Effector memory CD4-positive, alpha-beta T cell (primary cell): ENCODE data around the gene APOBEC3A.
"Not testable (repeated sequence)": the region's sequence is repeated elsewhere in the genome, so short reads cannot be mapped to it uniquely, and the experiment has no call there.

Experiments used
- DNase-seq, 3 donors: peaks; one replicate each; pipeline ENCODE4 v3.0.0-alpha.2; 2020
- H3K27ac ChIP-seq: 2 replicates; pipeline ENCODE4 v1.7.0; 2013; ENCODE audit warnings: mild to moderate bottlenecking, low read length, moderate library complexity; ENCODE audit not compliant: insufficient read depth, poor library complexity, severe bottlenecking
- H3K27me3 ChIP-seq: replicated peaks from 2 replicates; pipeline ENCODE4 v1.7.0; 2013; ENCODE audit warnings: mild to moderate bottlenecking, low read length; ENCODE audit not compliant: insufficient read depth, control insufficient read depth, poor library complexity, severe bottlenecking
- H3K36me3 ChIP-seq: 2 replicates; pipeline ENCODE4 v1.7.0; 2013; ENCODE audit warnings: mild to moderate bottlenecking, low read length, moderate library complexity; ENCODE audit not compliant: control insufficient read depth, insufficient read depth
- H3K4me1 ChIP-seq: 2 replicates; pipeline ENCODE4 v1.7.0; 2013; ENCODE audit warnings: low read length, mild to moderate bottlenecking; ENCODE audit not compliant: control insufficient read depth, insufficient read depth, poor library complexity, severe bottlenecking
- H3K4me3 ChIP-seq: 2 replicates; pipeline ENCODE4 v1.7.0; 2013; ENCODE audit warnings: low read length, low read depth, mild to moderate bottlenecking; ENCODE audit not compliant: insufficient read depth, poor library complexity, severe bottlenecking
- H3K9me3 ChIP-seq: 2 replicates; pipeline ENCODE4 v1.7.0; 2013; ENCODE audit warnings: mild to moderate bottlenecking, low read length, moderate library complexity; ENCODE audit not compliant: control insufficient read depth

APOBEC3A gene

DNA sequence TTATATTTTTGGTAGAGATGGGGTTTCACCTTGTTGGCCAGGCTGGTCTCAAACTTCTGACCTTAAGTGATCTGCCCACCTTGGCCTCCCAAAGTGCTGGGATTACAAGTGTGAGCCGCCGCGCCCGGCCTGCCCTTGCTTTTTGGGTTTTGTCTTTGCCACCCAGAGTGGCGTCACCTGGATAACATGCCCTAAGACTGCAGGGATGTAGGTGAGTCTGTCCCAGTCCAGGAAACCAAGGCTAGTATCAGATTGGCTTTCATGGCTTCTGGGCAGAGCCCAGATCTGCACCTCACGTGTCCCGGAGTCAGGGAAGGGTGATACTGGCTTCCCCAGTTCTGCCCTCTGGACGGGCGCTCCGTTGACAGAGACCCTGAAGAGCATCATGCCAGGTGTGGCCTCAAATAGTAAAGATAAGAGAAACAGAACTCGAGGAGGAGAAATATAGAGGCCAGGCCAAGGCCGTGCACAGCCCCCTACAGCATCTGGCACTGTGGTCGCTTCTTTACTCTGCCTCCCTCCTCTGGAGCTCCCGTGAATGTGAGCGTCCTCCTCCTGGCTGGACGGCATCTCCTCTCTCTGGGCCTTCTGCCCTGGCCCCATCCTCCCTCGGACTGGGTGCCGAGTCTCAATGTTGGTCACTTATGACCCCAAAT is 16.9 kb downstream of the APOBEC3A start:
- no peak for DNase-seq
- H3K36me3 ChIP-seq, result no peaks in the 10 kb centered on the region
- no peak overlapping the region for H3K27ac ChIP-seq
- no peaks in the 10 kb centered on the region for H3K27me3 ChIP-seq
- H3K4me1 ChIP-seq, result peaks cover 5% of the 10 kb centered on the region
- no peaks in the 10 kb centered on the region for H3K9me3 ChIP-seq
- no peak overlapping the region for H3K4me3 ChIP-seq

DNA sequence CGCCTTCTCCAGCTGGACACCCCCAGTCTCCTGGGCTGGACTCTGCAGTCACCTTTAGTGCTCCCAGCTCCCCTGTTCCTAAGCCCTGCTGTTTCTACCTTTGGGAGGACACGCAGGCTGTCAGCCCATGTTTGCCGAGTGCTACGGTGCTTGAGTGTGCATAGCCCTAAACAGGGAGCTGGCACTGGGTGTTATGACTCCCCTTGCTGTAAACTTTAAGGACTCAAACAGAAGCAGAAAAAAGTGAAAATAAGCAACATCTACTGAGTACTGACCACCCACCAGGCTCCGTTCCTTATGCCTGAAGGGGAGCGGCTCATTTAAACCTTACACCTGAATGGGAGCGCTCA is 17.4 kb downstream of the APOBEC3A start:
- no peak overlapping the region for H3K27ac ChIP-seq
- no peaks in the 10 kb centered on the region for H3K36me3 ChIP-seq
- no peaks in the 10 kb centered on the region for H3K9me3 ChIP-seq
- H3K27me3 ChIP-seq, result no peaks in the 10 kb centered on the region
- no peak for DNase-seq
- H3K4me3 ChIP-seq, result no peak overlapping the region
- peaks cover 5% of the 10 kb centered on the region for H3K4me1 ChIP-seq

DNA sequence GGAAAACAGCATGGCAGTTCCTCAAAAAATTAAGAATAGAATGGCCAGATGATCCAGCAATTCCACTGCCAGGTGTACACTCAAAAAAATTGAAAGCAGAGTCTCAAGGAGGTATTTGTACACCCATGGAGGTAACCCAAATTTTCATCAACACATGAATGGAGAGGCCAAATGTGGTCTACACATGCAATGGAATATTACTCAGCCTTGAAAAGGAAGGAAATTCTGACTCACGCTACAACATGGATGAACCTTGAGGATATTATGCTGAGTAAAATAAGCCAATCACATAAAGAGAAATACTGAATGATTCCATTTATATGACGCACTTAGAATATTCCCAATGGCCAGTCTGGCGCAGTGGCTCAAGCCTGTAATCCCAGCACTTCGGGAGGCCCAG is 19.9 kb downstream of the APOBEC3A start:
- not testable (repeated sequence) for H3K4me3 ChIP-seq, H3K9me3 ChIP-seq, H3K27me3 ChIP-seq, H3K27ac ChIP-seq, DNase-seq, H3K36me3 ChIP-seq
- H3K4me1 ChIP-seq, result peaks cover 12% of the 10 kb centered on the region

DNA sequence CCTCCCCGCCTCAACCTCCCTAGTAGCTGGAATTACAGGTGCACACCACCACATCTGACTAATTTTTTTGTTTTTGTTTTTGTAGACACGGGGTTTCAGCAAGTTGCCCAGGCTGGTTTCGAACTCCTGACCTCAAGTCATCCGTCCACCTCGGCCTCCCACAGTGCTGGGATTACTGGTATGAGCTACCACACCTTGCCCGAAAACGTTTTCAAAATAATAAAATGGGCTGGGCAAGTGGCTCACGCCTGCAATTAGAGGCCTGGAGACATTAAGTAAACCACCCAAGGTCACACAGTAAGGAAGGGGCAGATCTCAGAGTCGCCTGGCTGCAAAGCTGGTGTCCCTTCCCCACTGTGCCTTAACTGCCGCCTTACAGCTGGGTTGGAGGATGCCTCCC is 23.2 kb downstream of the APOBEC3A start:
- H3K4me3 ChIP-seq, H3K36me3 ChIP-seq, H3K9me3 ChIP-seq, DNase-seq, H3K27me3 ChIP-seq, H3K27ac ChIP-seq: not testable (repeated sequence)
- H3K4me1 ChIP-seq, result peaks cover 19% of the 10 kb centered on the region

DNA sequence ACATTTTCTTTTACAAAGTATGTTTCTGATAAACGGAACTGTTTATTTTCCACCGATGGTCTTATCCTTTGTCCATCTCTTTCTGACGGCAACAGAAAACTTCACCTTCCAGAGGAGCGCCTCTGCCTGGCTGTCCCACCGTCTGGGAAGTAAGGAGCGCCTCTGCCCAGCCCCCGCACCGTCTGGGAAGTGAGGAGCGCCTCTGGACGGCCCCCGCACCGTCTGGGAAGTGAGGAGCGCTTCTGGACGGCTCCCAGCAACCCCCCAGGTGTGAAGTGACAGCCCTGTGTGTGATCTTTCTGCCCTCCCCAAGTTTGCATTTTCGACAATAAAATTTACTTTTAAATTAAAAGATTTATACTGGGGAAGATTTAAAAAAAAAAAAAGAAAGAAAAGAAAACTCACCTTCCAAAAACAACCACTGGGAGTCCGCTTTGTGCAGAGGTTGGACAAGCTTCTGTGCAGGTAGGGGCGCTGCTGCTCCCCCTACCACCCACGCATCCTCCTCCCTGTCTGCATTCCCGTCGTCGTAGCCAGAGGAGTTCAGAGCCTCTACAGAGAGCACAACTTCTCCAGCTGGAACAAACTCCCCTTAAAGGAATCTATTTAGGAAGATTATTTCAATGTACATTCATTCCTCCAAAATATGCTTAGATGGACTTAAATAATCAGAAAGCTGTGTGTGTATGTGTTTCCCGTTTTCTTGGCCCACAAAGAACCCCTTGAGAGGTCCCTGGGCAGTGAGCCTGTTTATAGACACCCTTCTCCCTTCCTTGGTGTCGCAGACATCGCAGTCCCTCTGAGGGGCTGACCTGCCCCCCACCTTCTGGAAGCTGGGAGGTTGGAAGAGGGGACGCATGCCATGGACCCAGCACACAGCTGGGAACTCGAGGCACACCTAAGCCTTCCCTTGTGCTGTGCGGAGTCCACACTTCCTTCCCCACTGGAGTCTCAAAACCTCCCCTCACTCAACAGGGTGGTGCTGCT is 23.9 kb downstream of the APOBEC3A start:
- no peak overlapping the region for H3K27ac ChIP-seq
- no peaks in the 10 kb centered on the region for H3K36me3 ChIP-seq
- no peak for DNase-seq
- H3K4me1 ChIP-seq, result peaks cover 21% of the 10 kb centered on the region
- peak overlapping the region; percentile 40 for H3K4me3 ChIP-seq
- H3K9me3 ChIP-seq, result no peaks in the 10 kb centered on the region
- no peaks in the 10 kb centered on the region for H3K27me3 ChIP-seq

DNA sequence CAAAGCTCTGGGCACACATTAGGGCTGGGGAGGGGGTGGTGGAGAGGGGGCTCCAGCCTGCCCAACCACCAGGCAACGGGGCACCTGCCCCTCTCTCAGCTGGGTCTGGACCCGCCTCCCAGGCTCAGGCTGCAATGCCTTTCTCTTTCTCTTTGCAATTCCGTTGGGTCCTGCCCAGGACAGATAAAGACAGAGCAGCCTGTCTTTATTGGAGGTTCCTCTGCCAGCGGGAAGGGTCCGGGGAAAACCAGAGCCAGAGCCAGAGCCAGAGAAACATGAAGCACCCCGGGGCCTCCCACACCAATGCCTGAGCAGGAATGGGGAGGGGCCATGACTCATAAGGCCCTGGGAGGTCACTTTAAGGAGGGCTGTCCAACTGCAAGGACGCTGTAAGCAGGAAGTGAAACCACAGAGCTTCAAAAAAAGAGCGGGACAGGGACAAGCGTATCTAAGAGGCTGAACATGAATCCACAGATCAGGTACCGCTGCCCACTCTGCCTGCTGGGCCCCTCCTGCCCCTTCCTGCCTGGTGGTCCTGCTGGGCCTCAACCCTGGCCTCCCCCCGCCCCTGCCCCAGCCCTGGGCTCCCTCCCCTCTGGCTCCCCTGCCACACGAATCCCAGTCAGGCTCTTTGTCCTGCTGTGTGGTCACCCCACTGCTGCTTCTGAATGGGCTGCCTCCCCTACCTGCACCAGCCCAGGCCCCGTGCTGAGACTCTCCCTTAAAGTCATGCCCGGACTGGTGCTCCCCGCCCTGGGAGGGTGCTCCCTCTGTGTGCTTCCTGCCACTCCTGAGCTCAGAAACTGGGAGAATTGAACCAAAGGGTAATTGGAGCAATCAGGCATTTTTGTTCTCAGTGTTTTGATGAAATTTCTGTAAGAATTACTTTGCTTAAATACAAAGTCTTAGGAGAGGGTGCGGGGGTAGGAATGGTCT is 24.9 kb downstream of the APOBEC3A start, which contains the start of gene APOBEC3B:
TSS of gene APOBEC3B (plus strand) at position 356 of the 936 bp plus-strand sequence. CDS start at position 463, 107 bp downstream.
- peak; percentile 26 to 59 (median 51) for DNase-seq
- Histone ChIP-seq H3K9me3 (no peaks in the 10 kb centered on the region), H3K36me3 (no peaks in the 10 kb centered on the region), H3K4me3 (peak within 1 kb of the TSS; percentile 40), H3K27ac (no peak within 1 kb of the TSS), H3K27me3 (no peaks in the 10 kb centered on the region), H3K4me1 (peaks cover 21% of the 10 kb centered on the region)

DNA sequence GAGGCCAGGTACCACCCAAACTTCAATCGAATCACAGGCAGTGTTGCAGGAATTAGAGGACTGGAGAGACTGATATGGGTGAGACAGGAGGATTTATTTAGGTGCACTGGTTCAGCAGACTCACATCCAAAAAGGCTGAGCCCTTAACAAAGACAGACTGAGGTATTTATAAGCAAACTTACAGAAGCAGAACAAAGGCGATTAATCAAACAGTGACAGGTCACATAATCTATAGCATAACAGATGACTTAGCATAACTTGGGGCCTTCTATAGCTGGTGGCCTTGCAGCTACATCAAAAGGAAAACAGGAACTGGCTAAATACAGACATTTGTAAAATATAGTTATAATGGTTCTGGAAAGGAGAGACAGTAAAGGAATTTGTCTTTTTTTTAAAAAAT is 26.8 kb downstream of the APOBEC3A start:
- peak overlapping the region; percentile 64 for H3K27ac ChIP-seq

DNA sequence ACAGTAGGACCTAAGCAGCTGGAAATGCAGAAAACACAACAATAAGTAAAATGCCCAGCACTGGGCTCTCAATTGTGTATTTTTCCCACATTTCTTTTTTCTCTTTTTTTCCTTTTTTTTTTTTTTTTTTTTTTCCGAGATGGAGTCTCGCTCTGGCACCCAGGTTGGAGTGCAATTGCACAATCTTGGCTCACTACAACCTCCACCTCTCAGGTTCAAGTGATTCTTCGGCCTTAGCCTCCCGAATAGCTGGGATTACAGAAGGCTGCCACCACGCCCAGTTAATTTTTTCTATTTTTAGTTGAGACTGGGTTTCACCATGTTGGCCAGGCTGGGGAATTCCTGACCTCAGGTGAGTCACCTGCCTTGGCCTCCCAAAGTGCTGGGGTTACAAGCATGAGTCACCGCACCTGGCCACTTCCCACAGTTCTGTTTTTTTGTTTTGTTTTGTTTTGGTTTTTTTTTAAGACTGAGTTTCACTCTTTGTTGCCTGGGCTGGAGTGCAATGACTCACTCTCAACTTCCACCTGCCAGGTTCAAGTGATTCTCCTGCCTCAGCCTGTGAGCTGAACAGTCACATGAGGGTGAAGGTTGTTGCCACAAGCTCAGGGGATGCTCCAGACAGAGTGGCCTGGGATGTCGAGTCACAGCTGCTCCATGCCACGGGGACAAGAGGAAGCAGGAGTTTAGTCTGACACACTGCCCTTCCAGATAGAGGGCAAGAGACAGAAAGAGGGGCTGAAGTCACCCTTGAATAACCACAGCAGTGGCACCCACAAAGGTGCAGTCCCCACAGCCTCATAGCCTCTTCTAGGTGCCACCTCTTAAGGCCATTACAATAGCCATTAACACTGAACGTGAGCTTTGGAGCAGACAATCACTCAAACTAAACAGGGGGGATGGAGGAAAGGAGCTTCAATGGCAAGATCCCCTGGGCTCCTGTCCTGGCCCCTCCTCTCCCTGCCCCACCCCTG is 27.7 kb downstream of the APOBEC3A start:
- peaks cover 38% of the 10 kb centered on the region for H3K4me1 ChIP-seq
- not testable (repeated sequence) for H3K27me3 ChIP-seq, H3K36me3 ChIP-seq, H3K4me3 ChIP-seq, H3K9me3 ChIP-seq
- H3K27ac ChIP-seq, result peak overlapping the region; percentile 64
- peak; percentile 65 to 81 (median 70) for DNase-seq

More for the DNA sequence above, 26.8 kb downstream of the APOBEC3A start:
- H3K4me3 ChIP-seq, result no peak overlapping the region
- DNase-seq, result no peak
- no peaks in the 10 kb centered on the region for H3K36me3 ChIP-seq
- no peaks in the 10 kb centered on the region for H3K9me3 ChIP-seq
- peaks cover 30% of the 10 kb centered on the region for H3K4me1 ChIP-seq
- H3K27me3 ChIP-seq, result no peaks in the 10 kb centered on the region

DNA sequence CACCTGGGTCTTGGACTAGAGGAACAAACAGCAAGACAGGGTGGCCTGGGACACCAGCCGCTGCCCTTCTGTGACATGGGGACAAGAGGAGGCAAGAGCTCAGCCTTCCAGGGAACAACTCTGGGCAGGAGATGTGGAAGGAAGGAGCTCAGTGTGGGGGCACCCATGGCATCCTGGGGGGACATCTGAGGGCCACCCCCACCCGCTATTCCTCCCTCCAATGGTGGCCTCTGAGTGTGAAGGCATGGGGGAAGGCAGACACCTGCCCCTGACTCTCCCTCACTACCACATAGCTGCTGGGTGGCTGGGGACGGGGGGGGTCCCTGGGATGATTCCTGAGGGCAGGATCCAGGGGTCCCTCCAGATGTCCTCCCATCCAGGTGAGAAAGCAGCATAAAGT is 29.2 kb downstream of the APOBEC3A start:
- no peaks in the 10 kb centered on the region for H3K9me3 ChIP-seq
- peaks cover 36% of the 10 kb centered on the region for H3K4me1 ChIP-seq
- H3K4me3 ChIP-seq, result no peak overlapping the region
- no peak for DNase-seq
- H3K27ac ChIP-seq, result no peak overlapping the region
- no peaks in the 10 kb centered on the region for H3K27me3 ChIP-seq
- H3K36me3 ChIP-seq, result no peaks in the 10 kb centered on the region
